ENCODE measurements around the gene C19orf12. TPM values are rescaled to one million over a fixed set of nuclear protein-coding genes. Genes with fewer than 3 reads are reported as not detected.

C19orf12 gene
- total RNA-seq, 1 donor from 2014 or later: 66.7 TPM

- H3K27me3 Mint-ChIP-seq (ENCODE audit: unreplicated experiment): peaks cover 8% of the 10 kb centered on the region
- TF ChIP-seq, protein P1, sequence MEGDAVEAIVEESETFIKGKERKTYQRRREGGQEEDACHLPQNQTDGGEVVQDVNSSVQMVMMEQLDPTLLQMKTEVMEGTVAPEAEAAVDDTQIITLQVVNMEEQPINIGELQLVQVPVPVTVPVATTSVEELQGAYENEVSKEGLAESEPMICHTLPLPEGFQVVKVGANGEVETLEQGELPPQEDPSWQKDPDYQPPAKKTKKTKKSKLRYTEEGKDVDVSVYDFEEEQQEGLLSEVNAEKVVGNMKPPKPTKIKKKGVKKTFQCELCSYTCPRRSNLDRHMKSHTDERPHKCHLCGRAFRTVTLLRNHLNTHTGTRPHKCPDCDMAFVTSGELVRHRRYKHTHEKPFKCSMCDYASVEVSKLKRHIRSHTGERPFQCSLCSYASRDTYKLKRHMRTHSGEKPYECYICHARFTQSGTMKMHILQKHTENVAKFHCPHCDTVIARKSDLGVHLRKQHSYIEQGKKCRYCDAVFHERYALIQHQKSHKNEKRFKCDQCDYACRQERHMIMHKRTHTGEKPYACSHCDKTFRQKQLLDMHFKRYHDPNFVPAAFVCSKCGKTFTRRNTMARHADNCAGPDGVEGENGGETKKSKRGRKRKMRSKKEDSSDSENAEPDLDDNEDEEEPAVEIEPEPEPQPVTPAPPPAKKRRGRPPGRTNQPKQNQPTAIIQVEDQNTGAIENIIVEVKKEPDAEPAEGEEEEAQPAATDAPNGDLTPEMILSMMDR (IDR thresholded peaks at IDR 0.05; ENCODE audit: partially characterized antibody, unreplicated experiment): no peak
- no peaks in the 10 kb centered on the region for H3K9me3 Mint-ChIP-seq (ENCODE audit: unreplicated experiment)
- H3K36me3 Mint-ChIP-seq (ENCODE audit: unreplicated experiment): no peaks in the 10 kb centered on the region
- no peak for DNase-seq
- H3K4me1 Mint-ChIP-seq (ENCODE audit: low read depth, unreplicated experiment): peaks cover 2% of the 10 kb centered on the region
- no peak overlapping the region for H3K4me3 Mint-ChIP-seq (ENCODE audit: unreplicated experiment)
- H3K27ac Mint-ChIP-seq (ENCODE audit: unreplicated experiment): no peak overlapping the region
Measured at GRCh38 chr19:29705706-29706105, 9.4 kb downstream of the C19orf12 start.

GRCh38 chr19:29704562-29705558, 10.2 kb downstream of the C19orf12 start:
- no peaks in the 10 kb centered on the region for H3K36me3 Mint-ChIP-seq (ENCODE audit: unreplicated experiment)
- no peak overlapping the region for H3K27ac Mint-ChIP-seq (ENCODE audit: unreplicated experiment)
- peaks cover 2% of the 10 kb centered on the region for H3K4me1 Mint-ChIP-seq (ENCODE audit: low read depth, unreplicated experiment)
- DNase-seq: no peak
- no peaks in the 10 kb centered on the region for H3K9me3 Mint-ChIP-seq (ENCODE audit: unreplicated experiment)
- peaks cover 8% of the 10 kb centered on the region for H3K27me3 Mint-ChIP-seq (ENCODE audit: unreplicated experiment)
- TF ChIP-seq, protein P1 (IDR thresholded peaks at IDR 0.05; ENCODE audit: partially characterized antibody, unreplicated experiment): no peak
- H3K4me3 Mint-ChIP-seq (ENCODE audit: unreplicated experiment): no peak overlapping the region

GRCh38 chr19:29702963-29703320, 12.1 kb downstream of the C19orf12 start:
- H3K27ac Mint-ChIP-seq (ENCODE audit: unreplicated experiment): no peak overlapping the region
- H3K4me1 Mint-ChIP-seq (ENCODE audit: low read depth, unreplicated experiment): no peaks in the 10 kb centered on the region
- H3K4me3 Mint-ChIP-seq (ENCODE audit: unreplicated experiment): no peak overlapping the region
- H3K27me3 Mint-ChIP-seq (ENCODE audit: unreplicated experiment): peaks cover 12% of the 10 kb centered on the region
- H3K36me3 Mint-ChIP-seq (ENCODE audit: unreplicated experiment): no peaks in the 10 kb centered on the region
- DNase-seq: no peak
- H3K9me3 Mint-ChIP-seq (ENCODE audit: unreplicated experiment): no peaks in the 10 kb centered on the region
- TF ChIP-seq, protein P1 (IDR thresholded peaks at IDR 0.05; ENCODE audit: partially characterized antibody, unreplicated experiment): no peak

DNA sequence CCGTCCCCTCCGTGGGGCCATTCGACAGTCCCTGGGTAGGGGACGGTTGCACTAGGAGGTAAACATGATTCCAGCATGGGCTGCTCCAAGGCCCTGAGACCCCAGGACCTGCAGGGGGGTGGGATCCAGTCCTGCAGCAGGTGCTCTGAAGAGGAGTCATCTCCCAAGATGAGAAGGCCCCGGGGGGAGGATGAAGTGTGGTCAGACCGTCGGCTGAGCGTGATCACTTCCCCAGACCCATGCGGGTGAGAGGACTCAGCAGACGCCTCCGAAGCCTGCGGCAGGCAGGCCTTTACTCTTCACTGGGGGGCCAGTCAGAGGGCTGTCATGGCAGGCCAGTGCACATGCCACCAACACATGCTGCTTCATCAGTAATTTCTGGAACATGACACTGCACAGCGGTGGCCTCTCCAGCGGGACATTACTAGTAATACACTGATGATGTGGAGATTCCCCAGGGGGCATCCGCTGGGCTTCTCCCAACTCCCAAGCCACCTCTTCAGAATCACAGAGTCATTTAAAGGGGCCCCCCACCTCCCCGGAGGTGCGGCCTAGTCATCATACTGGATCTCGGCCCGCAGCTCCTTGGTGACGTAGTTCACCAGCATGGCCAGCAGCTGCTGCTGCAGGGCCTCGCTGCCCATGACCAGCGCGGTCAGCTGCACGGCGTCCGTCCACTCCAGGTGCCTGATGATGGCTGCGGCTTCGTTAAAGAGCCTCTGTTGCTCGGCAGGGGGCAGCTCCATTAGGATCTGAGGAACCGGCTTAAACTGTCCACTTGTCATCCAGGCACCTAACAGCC, 12.7 kb downstream of the C19orf12 start:
- Mint-ChIP-seq H3K4me1 (ENCODE audit: low read depth, unreplicated experiment) (no peaks in the 10 kb centered on the region), H3K9me3 (ENCODE audit: unreplicated experiment) (no peaks in the 10 kb centered on the region), H3K4me3 (ENCODE audit: unreplicated experiment) (no peak overlapping the region), H3K27ac (ENCODE audit: unreplicated experiment) (no peak overlapping the region), H3K36me3 (ENCODE audit: unreplicated experiment) (no peaks in the 10 kb centered on the region), H3K27me3 (ENCODE audit: unreplicated experiment) (peaks cover 11% of the 10 kb centered on the region)
- no peak for DNase-seq
- TF ChIP-seq, protein P1 (IDR thresholded peaks at IDR 0.05; ENCODE audit: partially characterized antibody, unreplicated experiment): no peak
